ENCODE measurements around the gene MMP23B. TPM values are rescaled to one million over a fixed set of nuclear protein-coding genes. Genes with fewer than 3 reads are reported as not detected.

MMP23B gene
- polyA plus RNA-seq, 3 donors, result 0.21 to 1.5 (median 0.24) TPM

DNA sequence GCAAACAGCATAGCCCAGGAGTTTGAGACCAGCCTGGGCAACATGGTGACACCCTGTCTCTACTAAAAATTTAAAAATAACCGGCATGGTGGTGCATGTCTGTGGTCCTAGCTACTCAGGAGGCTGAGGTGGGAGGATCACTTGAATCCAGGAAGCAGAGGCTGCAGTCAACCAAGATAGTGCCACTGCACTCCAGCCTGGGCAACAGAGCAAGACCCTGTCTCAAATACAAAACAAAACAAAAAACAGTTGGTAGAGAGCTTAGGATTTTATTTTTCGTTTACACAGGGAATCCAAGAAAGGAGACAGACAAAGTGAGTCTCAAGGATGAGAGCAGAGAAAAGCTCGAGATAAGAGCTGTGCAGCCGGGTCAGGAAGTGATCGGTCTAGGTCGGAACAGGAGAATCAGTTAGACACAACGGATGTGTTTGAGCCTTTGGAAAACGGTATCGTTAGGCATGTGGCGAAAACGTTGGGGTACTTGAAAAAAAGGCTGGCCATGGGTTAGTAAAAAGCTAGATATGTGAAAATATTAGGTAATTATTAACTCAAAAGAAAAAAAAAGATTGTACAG lies 18.4 kb upstream of the MMP23B start:
- H3K9me3 Mint-ChIP-seq, result no peaks in the 10 kb centered on the region
- H3K27me3 ChIP-seq (ENCODE audit: control insufficient read depth in 2 of 2, insufficient read depth in 2 of 2, low read length in 2 of 2), result no peaks in the 10 kb centered on the region
- peaks cover 31% of the 10 kb centered on the region for H3K4me1 Mint-ChIP-seq
- H3K36me3 ChIP-seq (replicated peaks in 1 of 2; ENCODE audit: control insufficient read depth in 1 of 2, insufficient read depth in 2 of 2, low read length in 2 of 2), result peaks cover 0 to 4% of the 10 kb centered on the region in 2 donors
- H3K27ac Mint-ChIP-seq, result peak overlapping the region; percentile 59 to 98 (median 97)
- intact Hi-C loops (cut with micrococcal nuclease), result loop anchor here (2.0 kb wide), 1 partner anchor 39 kb away; the partner anchor contains the start of gene SSU72 (in 2 of the 2)
- peak overlapping the region; percentile 98 for H3K27ac ChIP-seq (ENCODE audit: low read depth in 1 of 2, low read length in 2 of 2)
- H2AFZ ChIP-seq (ENCODE audit: insufficient read depth, low read depth, low read length, poor library complexity, severe bottlenecking), result no peak overlapping the region
- H3K4me1 ChIP-seq (ENCODE audit: control insufficient read depth in 1 of 2, insufficient read depth in 2 of 2, low read length in 2 of 2), result peaks cover 26 to 33% of the 10 kb centered on the region in 2 donors
- TF ChIP-seq, protein P1, sequence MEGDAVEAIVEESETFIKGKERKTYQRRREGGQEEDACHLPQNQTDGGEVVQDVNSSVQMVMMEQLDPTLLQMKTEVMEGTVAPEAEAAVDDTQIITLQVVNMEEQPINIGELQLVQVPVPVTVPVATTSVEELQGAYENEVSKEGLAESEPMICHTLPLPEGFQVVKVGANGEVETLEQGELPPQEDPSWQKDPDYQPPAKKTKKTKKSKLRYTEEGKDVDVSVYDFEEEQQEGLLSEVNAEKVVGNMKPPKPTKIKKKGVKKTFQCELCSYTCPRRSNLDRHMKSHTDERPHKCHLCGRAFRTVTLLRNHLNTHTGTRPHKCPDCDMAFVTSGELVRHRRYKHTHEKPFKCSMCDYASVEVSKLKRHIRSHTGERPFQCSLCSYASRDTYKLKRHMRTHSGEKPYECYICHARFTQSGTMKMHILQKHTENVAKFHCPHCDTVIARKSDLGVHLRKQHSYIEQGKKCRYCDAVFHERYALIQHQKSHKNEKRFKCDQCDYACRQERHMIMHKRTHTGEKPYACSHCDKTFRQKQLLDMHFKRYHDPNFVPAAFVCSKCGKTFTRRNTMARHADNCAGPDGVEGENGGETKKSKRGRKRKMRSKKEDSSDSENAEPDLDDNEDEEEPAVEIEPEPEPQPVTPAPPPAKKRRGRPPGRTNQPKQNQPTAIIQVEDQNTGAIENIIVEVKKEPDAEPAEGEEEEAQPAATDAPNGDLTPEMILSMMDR (IDR thresholded peaks at IDR 0.05), result no peak
- H3K9me3 ChIP-seq (replicated peaks in 1 of 2; ENCODE audit: control insufficient read depth in 1 of 2, insufficient read depth in 1 of 2, low read length in 2 of 2), result no peaks in the 10 kb centered on the region
- DNase-seq, result no peak
- peaks cover 12% of the 10 kb centered on the region for H4K20me1 ChIP-seq (ENCODE audit: insufficient read depth, low read length)
- H3K4me2 ChIP-seq (replicated peaks; ENCODE audit: extremely low read depth, low read length, poor library complexity, severe bottlenecking), result peak overlapping the region; percentile 91
- H3K79me2 ChIP-seq (ENCODE audit: insufficient read depth, low read length), result peaks cover 22% of the 10 kb centered on the region
- peak overlapping the region; percentile 100 for H3K9ac ChIP-seq (ENCODE audit: insufficient read depth, low read length, poor library complexity, severe bottlenecking)
- H3K36me3 Mint-ChIP-seq, result peaks cover 10% of the 10 kb centered on the region in 2 donors
- peak overlapping the region; percentile 90 to 94 for H3K4me3 Mint-ChIP-seq
- 85% methylated on average over 6 of the region's 11 CpGs for WGBS (ENCODE audit: insufficient coverage)
- peak overlapping the region in 2 of 3 experiments; percentile 87 to 92 for H3K4me3 ChIP-seq (replicated peaks in 1 of 3; ENCODE audit: low read depth in 2 of 3, low read length in 3 of 3)
- H3K27me3 Mint-ChIP-seq (ENCODE audit: low read depth in 3 of 3), result peaks cover 0 to 5% (median 0%) of the 10 kb centered on the region in 3 donors

DNA sequence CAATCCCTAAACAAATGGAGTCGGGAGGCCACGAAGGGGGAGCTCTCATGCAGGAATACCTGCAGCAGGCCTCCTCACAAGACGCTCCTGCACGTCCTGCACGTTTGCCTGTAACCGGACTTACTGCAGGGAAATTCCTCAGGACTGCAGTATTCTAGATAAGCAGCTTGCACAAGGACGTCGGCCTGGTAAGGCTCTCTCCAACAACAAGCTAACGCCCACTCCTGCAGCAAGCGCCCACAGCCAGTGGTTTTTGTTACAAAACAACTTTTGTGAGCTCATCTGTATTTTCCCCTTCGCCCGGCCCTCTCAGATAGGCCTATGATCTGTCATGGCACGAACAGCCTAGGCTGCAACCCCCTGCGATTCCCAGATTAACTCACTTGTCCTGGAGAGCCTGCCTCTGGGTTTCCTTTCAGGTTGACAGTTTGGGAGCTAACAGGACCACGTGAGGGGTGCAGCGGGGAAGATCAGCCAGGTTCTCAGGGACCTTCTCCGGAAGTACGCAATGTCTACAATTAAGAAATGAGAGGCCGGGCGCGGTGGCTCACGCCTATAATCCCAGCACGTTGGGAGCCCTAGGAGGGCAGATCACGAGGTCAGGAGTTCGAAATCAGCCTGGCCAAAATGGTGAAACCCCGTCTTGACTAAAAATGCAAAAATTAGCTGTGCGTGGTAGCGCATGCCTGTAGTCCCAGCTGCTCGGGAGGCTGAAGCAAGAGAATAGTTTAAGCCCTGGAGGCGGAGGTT lies 17.6 kb upstream of the MMP23B start:
- H3K9me3 ChIP-seq (replicated peaks in 1 of 2; ENCODE audit: control insufficient read depth in 1 of 2, insufficient read depth in 1 of 2, low read length in 2 of 2), result no peaks in the 10 kb centered on the region
- intact Hi-C loops (cut with micrococcal nuclease), result loop anchor here (2.0 kb wide), 1 partner anchor 40 kb away; the partner anchor contains the start of gene SSU72 (in 2 of the 2)
- H3K27ac Mint-ChIP-seq, result peak overlapping the region; percentile 95 to 98 (median 98)
- peaks cover 22% of the 10 kb centered on the region for H3K79me2 ChIP-seq (ENCODE audit: insufficient read depth, low read length)
- H2AFZ ChIP-seq (ENCODE audit: insufficient read depth, low read depth, low read length, poor library complexity, severe bottlenecking), result peak overlapping the region; percentile 45
- WGBS (ENCODE audit: insufficient coverage), result 12% methylated on average over 29 of the region's 30 CpGs
- peak overlapping the region; percentile 90 to 94 for H3K4me3 Mint-ChIP-seq
- TF ChIP-seq, protein P1 (IDR thresholded peaks at IDR 0.05), result no peak
- H4K20me1 ChIP-seq (ENCODE audit: insufficient read depth, low read length), result peaks cover 12% of the 10 kb centered on the region
- H3K27me3 ChIP-seq (ENCODE audit: control insufficient read depth in 2 of 2, insufficient read depth in 2 of 2, low read length in 2 of 2), result no peaks in the 10 kb centered on the region
- H3K36me3 Mint-ChIP-seq, result peaks cover 10 to 14% of the 10 kb centered on the region in 2 donors
- peak; percentile 84 to 92 (median 86) for DNase-seq
- H3K9ac ChIP-seq (ENCODE audit: insufficient read depth, low read length, poor library complexity, severe bottlenecking), result peak overlapping the region; percentile 100
- peaks cover 0 to 5% (median 0%) of the 10 kb centered on the region in 3 donors for H3K27me3 Mint-ChIP-seq (ENCODE audit: low read depth in 3 of 3)
- peaks cover 26 to 33% of the 10 kb centered on the region in 2 donors for H3K4me1 ChIP-seq (ENCODE audit: control insufficient read depth in 1 of 2, insufficient read depth in 2 of 2, low read length in 2 of 2)
- H3K4me3 ChIP-seq (replicated peaks in 1 of 3; ENCODE audit: low read depth in 2 of 3, low read length in 3 of 3), result peak overlapping the region; percentile 87 to 92 (median 89)
- peak overlapping the region; percentile 98 for H3K27ac ChIP-seq (ENCODE audit: low read depth in 1 of 2, low read length in 2 of 2)
- peak overlapping the region; percentile 91 for H3K4me2 ChIP-seq (replicated peaks; ENCODE audit: extremely low read depth, low read length, poor library complexity, severe bottlenecking)
- no peaks in the 10 kb centered on the region for H3K9me3 Mint-ChIP-seq
- H3K4me1 Mint-ChIP-seq, result peaks cover 31% of the 10 kb centered on the region
- H3K36me3 ChIP-seq (replicated peaks in 1 of 2; ENCODE audit: control insufficient read depth in 1 of 2, insufficient read depth in 2 of 2, low read length in 2 of 2), result peaks cover 0 to 5% of the 10 kb centered on the region in 2 donors

All from CD14-positive monocyte (primary cell).